MG63 (cell line): ENCODE data around the gene NDUFA11. TPM values are rescaled to one million over a fixed set of nuclear protein-coding genes. Genes with fewer than 3 reads are reported as not detected.
"Not testable (repeated sequence)": the region's sequence is repeated elsewhere in the genome, so short reads cannot be mapped to it uniquely, and the experiment has no call there.

ENCODE experiments used
- DNase-seq: peaks from one replicate; pipeline ENCODE4 v3.0.0-alpha.2; 2020
- H3K27me3 ChIP-seq: fragments of 250-450 bp; sonication (Bioruptor Pico); 2 replicates; pipeline ENCODE4 v1.5.1; 2020; ENCODE audit warnings: mild to moderate bottlenecking, moderate library complexity
- H3K36me3 ChIP-seq: fragments of 250-450 bp; sonication (Bioruptor Pico); 2 replicates; pipeline ENCODE4 v1.5.1; 2020; ENCODE audit warnings: mild to moderate bottlenecking, moderate library complexity
- H3K4me3 ChIP-seq: fragments of 250-450 bp; sonication (Bioruptor Pico); 2 replicates; pipeline ENCODE4 v1.5.1; 2020; ENCODE audit warnings: mild to moderate bottlenecking, moderate library complexity
- H3K9me3 ChIP-seq: fragments of 250-450 bp; sonication (Bioruptor Pico); 2 replicates; pipeline ENCODE4 v1.5.1; 2020; ENCODE audit warnings: mild to moderate bottlenecking, moderate library complexity
- total RNA-seq: library from RNA; depleted of rRNA; stranded (reverse); fragments of >200 nt; shearing (Covaris generic); gene quantifications from 2 replicates; pipeline ENCODE4 v1.2.3, GENCODE V29; 2014; ENCODE audit warnings: low replicate concordance

Gene NDUFA11
- total RNA-seq, 1 experiment from 2014 or later, result 257 TPM

GRCh38 chr19:5883157-5883873 is 20.3 kb downstream of the NDUFA11 start:
- peak; percentile 38 for DNase-seq
- not testable (repeated sequence) for H3K36me3 ChIP-seq, H3K27me3 ChIP-seq, H3K9me3 ChIP-seq, H3K4me3 ChIP-seq

GRCh38 chr19:5882421-5882968 is 21.1 kb downstream of the NDUFA11 start:
- Histone ChIP-seq H3K9me3 (no peaks in the 10 kb centered on the region), H3K27me3 (no peaks in the 10 kb centered on the region), H3K36me3 (no peaks in the 10 kb centered on the region), H3K4me3 (no peak overlapping the region)
- no peak for DNase-seq

- DNase-seq, result no peak
- no peaks in the 10 kb centered on the region for H3K36me3 ChIP-seq
- no peaks in the 10 kb centered on the region for H3K9me3 ChIP-seq
- H3K27me3 ChIP-seq, result no peaks in the 10 kb centered on the region
- no peak overlapping the region for H3K4me3 ChIP-seq
These were observed 21.9 kb downstream of the NDUFA11 start for GRCh38 chr19:5881543-5882299.

GRCh38 chr19:5880604-5881078 is 22.9 kb downstream of the NDUFA11 start:
- DNase-seq, result peak; percentile 65
- no peak overlapping the region for H3K4me3 ChIP-seq

GRCh38 chr19:5880196-5880595 is 23.4 kb downstream of the NDUFA11 start:
- Histone ChIP-seq H3K9me3 (no peaks in the 10 kb centered on the region), H3K4me3 (no peak overlapping the region), H3K27me3 (no peaks in the 10 kb centered on the region), H3K36me3 (no peaks in the 10 kb centered on the region)
- no peak for DNase-seq

More at GRCh38 chr19:5880604-5881078, 22.9 kb downstream of the NDUFA11 start:
- H3K27me3 ChIP-seq, result no peaks in the 10 kb centered on the region
- no peaks in the 10 kb centered on the region for H3K9me3 ChIP-seq
- H3K36me3 ChIP-seq, result no peaks in the 10 kb centered on the region

- no peaks in the 10 kb centered on the region for H3K36me3 ChIP-seq
- no peaks in the 10 kb centered on the region for H3K27me3 ChIP-seq
- DNase-seq, result no peak
- no peaks in the 10 kb centered on the region for H3K9me3 ChIP-seq
- H3K4me3 ChIP-seq, result no peak overlapping the region
These were observed 25.7 kb downstream of the NDUFA11 start for GRCh38 chr19:5877882-5878281.

- no peak overlapping the region for H3K4me3 ChIP-seq
- H3K36me3 ChIP-seq, result no peaks in the 10 kb centered on the region
- DNase-seq, result no peak
- H3K9me3 ChIP-seq, result no peaks in the 10 kb centered on the region
- H3K27me3 ChIP-seq, result no peaks in the 10 kb centered on the region
These were observed 26.2 kb downstream of the NDUFA11 start for GRCh38 chr19:5877427-5877826.

- DNase-seq, H3K9me3 ChIP-seq, H3K27me3 ChIP-seq, H3K4me3 ChIP-seq, H3K36me3 ChIP-seq: not testable (repeated sequence)
These were observed 29.1 kb downstream of the NDUFA11 start for GRCh38 chr19:5874496-5874895.

GRCh38 chr19:5873617-5874199 is 29.9 kb downstream of the NDUFA11 start:
- H3K27me3 ChIP-seq, result no peaks in the 10 kb centered on the region
- no peaks in the 10 kb centered on the region for H3K9me3 ChIP-seq
- DNase-seq, result no peak
- H3K36me3 ChIP-seq, result no peaks in the 10 kb centered on the region
- H3K4me3 ChIP-seq, result no peak overlapping the region

- H3K4me3 ChIP-seq, result no peak overlapping the region
- no peaks in the 10 kb centered on the region for H3K27me3 ChIP-seq
- no peaks in the 10 kb centered on the region for H3K36me3 ChIP-seq
- H3K9me3 ChIP-seq, result no peaks in the 10 kb centered on the region
- DNase-seq, result no peak
These were observed 32.6 kb downstream of the NDUFA11 start for GRCh38 chr19:5870986-5871394.

GRCh38 chr19:5867201-5868136 is 36.1 kb downstream of the NDUFA11 start:
- no peak for DNase-seq

GRCh38 chr19:5865772-5866171 is 37.8 kb downstream of the NDUFA11 start:
- Histone ChIP-seq H3K4me3 (no peak overlapping the region), H3K9me3 (no peaks in the 10 kb centered on the region), H3K27me3 (no peaks in the 10 kb centered on the region), H3K36me3 (no peaks in the 10 kb centered on the region)
- no peak for DNase-seq

More at GRCh38 chr19:5867201-5868136, 36.1 kb downstream of the NDUFA11 start:
- H3K9me3 ChIP-seq, result no peaks in the 10 kb centered on the region
- H3K27me3 ChIP-seq, result no peaks in the 10 kb centered on the region
- no peaks in the 10 kb centered on the region for H3K36me3 ChIP-seq
- no peak overlapping the region for H3K4me3 ChIP-seq

- Histone ChIP-seq H3K9me3 (no peaks in the 10 kb centered on the region), H3K4me3 (no peak overlapping the region), H3K36me3 (no peaks in the 10 kb centered on the region), H3K27me3 (no peaks in the 10 kb centered on the region)
- no peak for DNase-seq
These were observed 38.7 kb downstream of the NDUFA11 start for GRCh38 chr19:5864725-5865486.

GRCh38 chr19:5864013-5864720 is 39.4 kb downstream of the NDUFA11 start:
- no peak for DNase-seq
- no peaks in the 10 kb centered on the region for H3K9me3 ChIP-seq
- H3K4me3 ChIP-seq, result no peak overlapping the region
- H3K36me3 ChIP-seq, result no peaks in the 10 kb centered on the region
- H3K27me3 ChIP-seq, result no peaks in the 10 kb centered on the region

- Histone ChIP-seq H3K9me3 (no peaks in the 10 kb centered on the region), H3K36me3 (no peaks in the 10 kb centered on the region), H3K4me3 (no peak overlapping the region), H3K27me3 (no peaks in the 10 kb centered on the region)
- no peak for DNase-seq
These were observed 40.4 kb downstream of the NDUFA11 start for GRCh38 chr19:5863030-5863665.
